HG03460 (cell line): ENCODE results near the gene WDR1.

ENCODE experiments used
- ATAC-seq: cut with Tn5 transposase; IDR thresholded peaks from one replicate; pipeline ENCODE4 v1.9.1; 2021; ENCODE audit not compliant: unreplicated experiment

Gene WDR1

DNA sequence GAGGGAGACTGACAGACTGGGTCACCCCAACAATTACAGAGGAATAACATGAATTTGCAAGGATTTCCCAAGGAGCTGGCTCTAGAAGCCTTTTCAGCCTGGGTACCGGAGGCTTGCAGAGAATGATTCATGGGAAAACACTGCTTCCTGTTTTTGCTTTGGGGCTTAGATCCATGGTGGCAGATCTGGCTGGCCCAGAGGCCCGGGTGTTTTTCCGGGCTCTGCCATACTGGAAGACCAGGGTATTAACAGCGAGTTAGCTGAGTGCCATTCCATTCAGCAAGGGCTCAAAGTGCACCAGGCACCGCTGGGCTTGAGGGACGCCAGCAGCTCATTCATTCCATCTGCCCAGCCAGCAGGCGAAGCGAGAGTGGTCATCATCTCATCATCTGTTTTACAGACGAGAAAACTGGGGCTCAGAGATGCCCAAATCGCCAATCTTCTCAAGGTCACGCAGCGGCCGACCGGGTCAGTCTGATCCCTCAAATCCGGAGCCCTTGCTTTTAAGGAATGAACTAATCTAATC lies 1.3 kb downstream of the WDR1 start:
- no peak for ATAC-seq

DNA sequence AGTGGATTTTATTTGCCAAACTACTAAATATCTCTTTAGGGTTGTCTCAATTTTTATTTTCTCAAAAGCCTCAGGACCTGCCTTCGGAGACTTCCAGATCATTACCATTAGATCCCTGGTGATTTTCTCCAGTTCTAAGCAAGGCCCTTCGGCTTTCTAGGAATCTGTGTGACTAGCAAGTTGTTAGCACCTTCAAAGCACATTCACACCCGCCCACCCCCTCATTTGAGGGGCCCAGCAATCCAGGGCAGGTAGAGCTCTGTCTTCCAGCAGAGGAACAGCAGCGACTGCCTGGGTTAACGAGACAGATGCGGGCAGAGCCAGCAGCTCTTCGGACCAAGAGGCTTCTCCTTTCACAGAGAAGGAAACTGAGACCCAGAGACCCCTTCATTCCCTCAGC lies 2.0 kb downstream of the WDR1 start:
- no peak for ATAC-seq

DNA sequence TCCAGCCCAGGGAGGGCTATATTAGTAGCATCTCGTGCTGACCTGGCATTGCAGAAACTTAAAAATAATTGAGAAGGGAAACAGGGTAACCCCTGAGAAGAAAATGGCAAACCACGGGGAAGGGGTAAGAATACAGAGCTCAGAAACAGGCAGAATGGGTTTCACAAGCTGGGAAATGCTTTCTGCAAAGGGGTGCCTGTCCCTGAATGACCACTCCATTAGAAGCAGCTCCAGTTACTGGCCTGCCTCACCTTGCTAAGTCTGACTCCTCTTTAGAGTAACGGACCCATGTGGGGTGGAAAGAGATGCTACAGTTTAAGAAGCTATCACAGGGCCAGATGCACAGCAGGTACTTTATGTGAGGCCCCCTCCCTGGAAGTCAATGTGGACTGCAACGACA lies 2.5 kb downstream of the WDR1 start:
- ATAC-seq = no peak

DNA sequence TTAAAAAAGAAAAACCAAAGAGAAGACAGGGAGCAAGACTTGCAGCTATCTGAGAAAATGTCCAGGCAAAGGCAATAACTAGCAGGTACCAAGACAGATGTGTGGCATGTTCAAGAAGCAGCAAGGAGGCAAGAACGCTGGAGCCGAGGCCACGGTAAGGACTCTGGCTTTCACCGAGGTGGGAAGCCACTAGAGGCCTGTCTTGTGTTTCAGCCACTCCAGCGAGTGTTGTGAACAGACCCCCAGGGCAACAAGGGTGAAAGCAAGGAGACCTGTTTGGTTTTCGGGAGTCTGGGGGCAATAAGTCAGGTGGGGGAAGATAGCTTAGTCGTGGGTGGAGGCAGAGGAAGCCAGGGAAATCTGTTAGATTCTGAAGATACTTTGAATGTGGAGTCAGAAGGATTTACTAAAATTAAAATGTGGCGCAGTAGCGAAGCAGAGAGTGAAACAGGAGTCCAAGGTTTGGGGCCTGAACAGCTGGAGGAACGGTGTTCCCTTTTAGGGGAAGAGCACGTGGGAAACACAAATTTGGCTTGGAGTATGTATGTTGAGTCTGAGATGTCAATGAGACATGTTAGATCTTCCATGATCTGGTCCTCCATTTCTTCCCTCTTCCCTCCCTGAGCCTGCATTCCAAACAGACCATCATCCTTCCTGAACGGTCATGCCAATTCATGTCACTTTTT lies 3.1 kb downstream of the WDR1 start:
- ATAC-seq = no peak

DNA sequence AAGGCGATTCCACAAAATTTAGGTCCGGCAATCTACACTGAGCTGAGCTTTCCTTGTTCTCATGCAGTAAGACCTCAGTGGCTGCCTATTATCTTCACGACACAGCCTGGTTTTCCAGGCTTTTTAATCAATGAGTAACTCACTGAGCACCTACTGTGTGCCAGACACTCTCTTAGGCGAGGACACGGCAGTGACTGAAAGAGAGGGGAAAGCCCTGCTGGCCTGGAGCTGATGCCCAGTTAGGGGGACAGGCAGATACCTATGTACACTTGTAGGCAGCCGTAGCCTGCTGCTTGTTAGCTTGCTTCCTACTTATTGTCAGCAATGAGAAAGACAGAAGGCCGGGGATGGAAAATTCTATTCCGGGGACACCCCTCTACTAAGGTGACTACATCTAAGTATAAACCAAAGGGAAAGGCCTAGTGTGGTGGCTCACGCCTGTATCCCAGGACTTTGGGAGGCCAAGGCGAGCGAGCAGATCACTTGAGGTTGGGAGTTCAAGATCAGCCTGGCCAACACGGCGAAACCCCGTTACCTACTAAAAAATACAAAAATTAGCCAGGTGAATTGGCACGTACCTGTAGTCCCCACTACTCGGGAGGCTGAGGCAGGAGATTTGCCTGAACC lies 3.8 kb downstream of the WDR1 start:
- no peak for ATAC-seq

DNA sequence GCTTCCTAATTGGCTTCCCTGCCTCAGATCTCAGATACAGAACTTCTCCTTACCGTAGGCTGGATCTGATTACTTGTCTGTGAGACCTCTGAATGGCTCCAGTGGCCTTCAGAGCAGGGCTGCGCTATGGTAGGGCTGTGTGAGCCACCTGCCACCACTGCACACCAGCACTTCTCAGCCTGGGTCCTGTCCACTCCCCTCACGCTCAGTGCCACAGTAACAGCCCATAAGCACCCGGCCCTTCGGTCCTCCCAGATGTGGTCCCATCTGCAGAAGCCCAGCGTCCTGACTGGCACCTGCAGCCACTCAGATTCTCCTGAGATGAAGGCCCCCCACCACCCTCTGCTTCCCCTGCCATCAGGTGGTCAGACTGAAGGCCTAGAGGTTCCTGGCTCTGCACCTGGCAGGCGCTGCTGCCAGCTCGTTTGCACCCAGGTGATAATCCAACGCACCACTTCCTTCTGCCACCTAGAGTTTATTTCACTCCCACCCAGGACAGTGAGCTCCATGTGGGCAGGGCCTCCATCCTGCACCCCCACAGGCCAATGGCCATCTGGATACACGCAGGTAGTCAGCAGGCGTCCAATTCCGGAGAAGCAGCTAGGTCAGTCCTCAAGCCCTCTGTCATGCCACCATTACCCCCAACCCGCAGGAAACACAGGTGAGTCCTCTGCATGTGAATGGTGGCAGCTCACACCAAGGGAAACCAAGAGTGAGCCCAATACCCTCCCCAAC lies 5.4 kb downstream of the WDR1 start:
- ATAC-seq = no peak

DNA sequence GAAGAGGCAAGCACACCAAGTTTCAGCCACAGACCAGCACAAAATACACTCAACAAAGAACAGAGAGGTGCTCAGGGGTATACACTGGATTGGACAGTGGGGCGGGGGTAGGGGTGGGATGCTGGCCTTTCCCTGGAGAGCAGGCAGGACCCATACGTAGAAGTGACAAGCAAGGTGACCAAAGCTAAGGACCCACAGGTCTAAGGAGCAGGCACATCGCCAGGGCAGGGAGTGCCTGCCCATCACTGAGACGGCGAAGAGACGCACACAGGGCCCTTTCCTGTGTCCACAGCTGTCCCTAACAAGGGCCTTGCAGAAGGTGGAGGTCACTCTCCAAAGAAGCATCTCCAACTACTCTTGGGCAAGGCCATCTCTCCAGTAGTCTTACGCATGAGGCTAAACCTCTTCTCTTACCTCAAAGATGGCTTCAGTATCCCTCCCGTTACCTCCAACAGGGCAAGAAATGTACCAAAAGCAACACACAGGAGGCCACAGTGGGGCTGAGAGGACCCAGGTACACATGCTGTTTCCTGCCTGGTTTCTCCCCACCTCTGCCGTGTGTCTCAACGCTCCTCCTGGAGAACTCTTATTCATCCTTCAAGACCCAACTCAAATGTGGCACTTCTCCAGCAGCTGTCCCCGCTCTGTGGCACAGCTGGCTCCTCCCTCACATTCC lies 6.5 kb downstream of the WDR1 start:
- no peak for ATAC-seq

DNA sequence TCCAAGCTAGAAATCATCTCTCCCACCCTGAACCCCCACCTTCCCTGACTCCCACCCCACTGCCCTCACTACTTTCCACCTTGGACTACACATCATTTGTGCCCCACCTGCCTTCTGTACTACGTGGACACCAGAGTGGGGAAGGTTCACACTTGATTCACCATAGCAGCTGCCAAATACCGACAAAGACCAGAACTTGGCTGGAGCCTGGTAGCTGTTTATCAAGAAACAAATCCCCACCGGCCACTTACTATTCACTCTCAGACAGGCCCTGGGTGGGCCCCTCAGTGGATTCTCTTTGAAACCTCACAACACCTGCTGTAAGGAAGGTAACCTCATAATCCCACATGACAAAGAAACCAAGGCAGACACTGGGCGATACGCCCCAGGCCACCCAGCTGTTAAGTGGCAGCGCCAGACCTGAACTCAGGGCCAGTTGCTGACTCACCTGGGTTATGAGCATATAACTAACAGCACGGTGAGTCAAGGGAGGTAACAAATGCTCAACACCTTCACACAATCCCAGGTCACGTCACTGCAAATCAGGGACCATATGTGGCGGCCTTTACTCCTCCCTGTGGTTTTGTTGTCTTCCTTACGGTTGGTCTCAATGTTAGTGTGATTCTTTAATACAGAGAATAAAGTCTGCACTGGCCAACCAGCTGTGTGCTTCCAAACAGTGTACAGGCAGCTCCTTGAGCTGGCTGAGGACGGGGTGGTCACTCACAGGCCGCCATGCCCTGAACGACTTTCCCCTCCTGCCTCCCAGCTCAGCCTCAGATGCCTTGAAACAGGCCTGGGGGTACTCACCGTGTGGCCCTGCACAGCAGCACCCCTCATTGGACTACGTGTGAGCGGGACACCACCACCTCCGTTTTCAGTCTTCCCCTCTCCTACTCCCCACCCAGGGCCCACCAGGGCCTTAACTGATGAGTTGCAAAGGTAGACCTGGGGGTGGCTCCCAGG lies 7.5 kb downstream of the WDR1 start:
- no peak for ATAC-seq

DNA sequence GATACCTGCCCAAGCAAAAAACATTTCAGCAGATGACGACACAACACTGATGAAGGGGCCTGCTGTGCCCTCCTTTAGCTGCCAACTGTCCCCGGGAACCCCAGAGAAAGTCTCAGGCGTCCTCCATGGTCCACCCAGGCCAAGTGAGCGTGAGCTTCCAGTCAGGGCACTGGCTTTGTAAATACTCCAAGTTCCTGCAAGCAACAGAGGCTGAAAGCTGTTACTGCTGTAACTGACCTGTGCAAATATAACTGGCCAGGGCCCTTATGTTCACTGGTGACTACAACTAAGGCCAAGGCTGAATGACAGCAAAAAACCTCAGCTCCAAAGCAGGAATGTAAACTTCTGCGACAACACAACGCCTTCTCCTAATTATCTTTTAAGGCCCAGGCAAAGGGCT lies 8.2 kb downstream of the WDR1 start:
- no peak for ATAC-seq

DNA sequence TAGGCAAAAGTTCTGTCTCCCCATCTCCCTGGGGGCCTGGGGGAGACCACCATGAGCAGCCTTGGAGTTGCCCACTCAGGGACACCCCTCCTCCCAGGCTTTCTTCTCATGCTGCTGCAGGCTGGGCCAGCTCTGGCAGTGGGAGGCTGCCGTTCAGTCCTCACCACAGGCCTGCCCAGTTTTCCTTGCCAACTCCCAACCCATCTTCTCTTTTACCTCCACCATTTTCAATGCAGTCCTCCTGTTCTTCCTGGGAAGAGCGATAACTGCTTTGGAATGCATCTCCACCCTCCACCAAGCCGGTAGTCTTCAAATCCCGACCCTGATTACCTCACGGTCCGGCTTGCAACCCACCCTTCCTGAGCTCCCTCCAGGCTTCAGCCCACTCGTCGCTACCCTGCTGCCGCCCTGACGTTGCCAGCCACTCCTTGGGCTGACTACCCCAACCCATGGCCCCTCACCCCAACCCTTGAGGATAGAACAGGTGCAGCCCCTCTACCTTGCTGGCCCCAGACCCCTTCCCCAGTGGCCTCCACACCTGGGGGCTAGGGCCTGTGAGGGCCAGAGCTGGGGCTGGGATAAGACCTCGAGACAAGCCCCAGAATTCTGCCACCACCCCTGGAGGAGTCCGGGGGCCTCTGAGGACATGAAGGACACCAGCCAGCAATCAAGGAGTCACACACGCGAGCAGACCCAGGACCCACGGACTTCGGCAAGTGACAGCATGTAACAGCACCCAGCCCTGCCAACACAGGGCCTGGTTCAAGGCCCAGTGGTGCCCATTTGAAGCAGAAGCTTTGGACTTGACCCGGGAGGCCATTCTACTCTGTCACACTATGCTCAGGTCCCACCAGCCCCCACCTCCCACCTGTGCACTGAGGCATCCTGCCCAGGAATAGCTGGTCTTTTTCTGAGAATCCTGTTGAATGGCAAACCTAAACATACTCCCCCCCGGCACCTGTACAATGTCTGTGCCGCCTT lies 9.2 kb downstream of the WDR1 start:
- ATAC-seq = no peak

DNA sequence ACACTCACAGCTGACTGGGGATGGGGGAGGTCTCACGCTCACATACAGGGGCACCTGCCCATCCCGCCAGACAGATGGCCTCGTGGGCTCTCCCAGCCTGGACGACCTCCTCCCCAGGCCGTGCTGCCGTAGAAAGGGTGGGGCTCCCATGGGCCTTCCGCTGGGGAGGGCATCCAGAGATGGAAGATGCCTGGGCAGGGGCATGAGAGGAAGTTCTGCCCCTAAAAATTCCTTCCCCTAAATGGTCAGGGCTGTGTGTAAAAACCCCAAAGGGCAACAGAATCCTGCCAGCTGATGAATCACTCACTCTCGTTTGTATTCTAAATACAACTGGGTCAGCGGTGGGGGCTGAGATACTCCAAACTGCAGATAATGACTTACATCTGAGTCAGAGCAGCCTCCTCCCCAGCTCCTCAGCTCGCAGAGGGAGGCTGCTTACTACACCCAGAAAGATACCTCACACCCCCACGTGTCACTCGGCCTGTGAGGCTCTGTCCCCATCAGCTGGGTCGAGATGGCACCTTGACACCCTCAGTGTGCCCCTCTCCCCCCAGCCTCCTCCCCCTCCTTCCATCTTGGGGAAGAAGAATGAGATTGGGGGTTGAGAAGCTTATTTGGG lies 10.1 kb downstream of the WDR1 start:
- ATAC-seq = no peak

DNA sequence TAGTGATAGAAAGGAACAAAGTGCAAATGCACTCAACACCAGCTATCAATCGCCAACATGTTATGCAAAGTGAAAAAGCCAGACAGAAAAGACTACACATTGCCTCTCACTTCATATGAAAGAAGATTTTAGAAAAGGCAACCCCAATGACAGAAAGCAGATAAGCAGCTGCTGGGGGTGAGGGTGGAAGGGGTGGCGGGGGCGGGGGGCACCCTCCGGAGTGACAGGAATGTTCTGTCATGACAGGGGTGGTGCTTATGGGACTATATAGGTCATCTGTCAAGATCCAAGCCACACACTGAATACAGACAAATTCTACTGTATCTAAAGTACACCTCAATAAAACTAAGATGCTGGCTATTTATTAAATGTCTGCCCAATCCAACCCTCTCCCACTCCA lies 10.7 kb downstream of the WDR1 start:
- ATAC-seq = no peak

DNA sequence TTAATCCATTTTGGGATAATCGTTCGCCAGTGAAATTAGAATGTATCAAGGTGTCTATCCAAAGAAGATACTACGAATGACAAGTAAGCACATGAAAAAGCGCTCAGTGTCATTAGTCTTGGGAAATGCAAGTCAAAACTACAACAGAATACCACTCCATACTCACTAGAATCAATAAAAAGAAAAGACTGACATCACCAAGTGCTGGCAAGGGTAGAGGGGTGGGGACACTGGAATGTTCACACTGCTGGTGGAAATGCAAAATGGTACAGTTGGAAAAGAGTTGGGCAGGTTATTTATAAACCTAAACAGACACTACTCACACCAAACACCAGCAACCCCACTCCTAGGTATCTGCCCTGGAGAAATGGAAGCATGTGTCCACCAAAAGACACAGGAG lies 11.2 kb downstream of the WDR1 start:
- no peak for ATAC-seq

DNA sequence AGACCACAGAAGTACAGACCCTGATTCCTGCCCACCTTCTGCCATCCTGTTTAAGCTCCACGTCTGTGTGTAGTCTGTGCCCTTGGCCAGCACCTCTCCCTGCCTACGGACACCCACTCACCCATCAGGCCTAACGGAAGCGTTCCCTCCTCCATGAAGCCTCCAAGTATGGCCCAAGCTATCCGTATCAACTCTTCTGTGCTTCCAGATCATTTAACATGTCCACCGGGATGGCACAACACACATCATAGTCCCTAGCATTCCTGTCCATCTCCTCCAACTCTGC lies 11.7 kb downstream of the WDR1 start:
- ATAC-seq = no peak

DNA sequence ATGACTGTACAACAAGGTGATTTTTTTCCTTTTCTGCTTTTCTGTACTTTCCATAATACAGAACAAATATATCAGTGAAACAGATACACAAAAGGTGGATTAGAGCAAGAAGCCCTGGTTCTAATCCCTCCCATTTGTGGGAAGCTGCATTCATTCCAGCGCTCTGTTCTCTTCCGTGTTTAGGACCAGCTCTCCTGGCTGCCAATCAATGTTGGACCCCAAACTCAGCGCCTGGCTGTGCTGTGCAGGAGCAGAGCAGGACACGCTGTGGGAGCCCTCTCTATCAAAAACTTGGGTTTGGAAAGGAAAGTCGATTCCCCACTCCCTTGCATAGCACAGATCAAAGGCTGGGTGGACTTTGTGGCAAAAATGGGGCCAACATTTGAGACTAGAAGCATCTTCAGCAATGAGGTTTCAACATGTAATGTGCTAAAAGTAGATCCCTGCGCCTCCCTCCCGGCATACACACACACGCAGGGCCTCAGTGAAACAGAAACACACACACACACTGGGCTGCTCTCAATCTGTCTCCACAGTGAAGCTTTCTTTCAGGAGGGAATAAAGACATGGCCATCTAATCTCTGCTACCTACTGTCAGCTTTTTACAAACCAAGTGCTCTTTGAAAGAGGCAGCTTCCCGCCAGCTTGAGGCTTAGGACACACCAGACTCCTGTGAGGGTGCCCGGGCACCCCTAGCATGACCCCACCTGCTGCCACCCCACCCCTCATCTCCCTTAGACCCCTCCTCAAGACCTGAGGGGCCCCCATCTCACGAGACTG lies 12.2 kb downstream of the WDR1 start:
- ATAC-seq = no peak

DNA sequence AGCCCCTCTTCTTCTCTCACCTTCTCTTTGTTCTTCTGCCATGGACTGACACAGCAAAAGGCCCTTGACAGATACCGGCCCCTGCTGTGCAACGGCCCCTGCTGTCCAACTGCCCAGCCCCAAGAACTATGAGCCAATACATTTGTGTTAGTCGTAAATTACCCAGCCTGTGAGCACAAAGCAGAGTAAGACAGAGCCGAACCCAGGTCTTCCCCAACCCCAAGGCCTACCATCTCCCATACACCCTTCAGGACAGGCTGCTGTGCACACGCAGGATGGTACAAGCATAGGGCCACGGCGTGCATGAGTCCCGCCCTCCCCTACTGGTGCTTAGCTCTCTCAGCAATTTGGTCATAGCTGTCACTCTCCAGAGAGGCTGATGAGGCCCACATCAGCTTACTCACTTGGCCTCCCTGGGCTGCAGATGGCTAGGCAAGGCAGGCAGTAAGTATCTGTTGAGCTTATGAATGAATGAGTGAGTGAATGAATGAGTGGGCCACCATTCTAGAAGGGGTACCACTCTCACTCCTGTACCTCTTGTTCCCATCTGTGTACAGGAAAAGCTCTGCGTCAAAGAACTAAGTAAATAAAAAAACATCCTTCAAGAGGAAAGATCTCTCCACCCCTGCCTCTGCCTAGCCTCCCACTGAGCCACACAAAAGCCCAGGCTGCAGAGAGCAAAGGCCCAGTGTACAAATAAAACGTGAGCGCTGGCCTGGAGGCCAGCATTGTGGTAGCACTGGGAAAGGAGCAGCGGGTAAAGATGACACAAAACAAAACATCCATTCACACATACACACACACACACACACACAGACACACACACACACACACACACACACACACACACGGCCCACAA lies 13.9 kb downstream of the WDR1 start:
- no peak for ATAC-seq
